HUDEP-2 (cell line): ENCODE results near the gene NFIB.

ENCODE experiments used
- DNase-seq, 76 experiments: peaks; one replicate each; lab custom pipeline; 2025; ENCODE audit not compliant: unreplicated experiment in 76 of 76; lab: John Stamatoyannopoulos, UW

NFIB gene

GRCh38 chr9:14193328-14193990 lies 120.5 kb downstream of the NFIB start:
- no peak for DNase-seq

GRCh38 chr9:14192556-14192955 lies 121.4 kb downstream of the NFIB start:
- DNase-seq, result no peak

- no peak for DNase-seq
These were observed 122.4 kb downstream of the NFIB start for GRCh38 chr9:14191512-14191911.

GRCh38 chr9:14190240-14190639 lies 123.7 kb downstream of the NFIB start:
- no peak for DNase-seq

- no peak for DNase-seq
These were observed 124.4 kb downstream of the NFIB start for GRCh38 chr9:14189578-14189977.

- DNase-seq, result no peak
These were observed 124.8 kb downstream of the NFIB start for GRCh38 chr9:14189146-14189545.

- no peak for DNase-seq
These were observed 125.4 kb downstream of the NFIB start for GRCh38 chr9:14188538-14188937.

- DNase-seq, result no peak
These were observed 125.9 kb downstream of the NFIB start for GRCh38 chr9:14188011-14188410.

- DNase-seq, result no peak
These were observed 127.8 kb downstream of the NFIB start for GRCh38 chr9:14186096-14186495.

- no peak for DNase-seq
These were observed 128.9 kb downstream of the NFIB start for GRCh38 chr9:14185016-14185415.

GRCh38 chr9:14183001-14183400 lies 130.9 kb downstream of the NFIB start:
- DNase-seq, result no peak

- DNase-seq, result no peak
These were observed 132.9 kb downstream of the NFIB start for GRCh38 chr9:14180960-14181537.

GRCh38 chr9:14180093-14180959 lies 133.6 kb downstream of the NFIB start:
- no peak for DNase-seq

GRCh38 chr9:14179449-14179848 lies 134.5 kb downstream of the NFIB start:
- no peak for DNase-seq

GRCh38 chr9:14175778-14176177 lies 138.2 kb downstream of the NFIB start:
- no peak for DNase-seq

- no peak for DNase-seq
These were observed 140.2 kb downstream of the NFIB start for GRCh38 chr9:14173713-14174112.

GRCh38 chr9:14170973-14171596 lies 142.9 kb downstream of the NFIB start:
- no peak for DNase-seq

- no peak for DNase-seq
These were observed 143.5 kb downstream of the NFIB start for GRCh38 chr9:14170392-14170931.

- DNase-seq, result no peak
These were observed 145.6 kb downstream of the NFIB start for GRCh38 chr9:14168381-14168780.

GRCh38 chr9:14165376-14166035 lies 148.4 kb downstream of the NFIB start:
- no peak for DNase-seq

GRCh38 chr9:14164908-14165307 lies 149.0 kb downstream of the NFIB start:
- DNase-seq, result no peak
